H1 (cell line): ENCODE measurements around the gene MCC. TPM values are rescaled to one million over a fixed set of nuclear protein-coding genes. Genes with fewer than 3 reads are reported as not detected.

Experiments
- BRCA1 ChIP-seq: IDR thresholded peaks from 2 replicates; pipeline ENCODE4 v1.6.1; 2012; ENCODE audit warnings: low read depth, low read length, improper control_type of control experiment
- FOSL1 ChIP-seq: IDR thresholded peaks from 2 replicates; pipeline ENCODE4 v1.6.1; 2011; ENCODE audit warnings: mild to moderate bottlenecking, low read depth, low read length, moderate library complexity; ENCODE audit not compliant: insufficient read depth
- MAFK ChIP-seq: IDR thresholded peaks from 2 replicates; pipeline ENCODE4 v1.6.1; 2012; ENCODE audit warnings: low read depth, mild to moderate bottlenecking, improper control_type of control experiment, low read length
- PHF8 ChIP-seq: fragments of 200-600 bp; sonication (generic); conservative IDR thresholded peaks from 2 replicates; pipeline ENCODE4 v1.7.1; 2012; ENCODE audit warnings: low read depth, mild to moderate bottlenecking, inconsistent platforms, low read length, moderate library complexity
- RAD21 ChIP-seq, 2 experiments: IDR thresholded peaks in 1 of 2; conservative IDR thresholded peaks in 1 of 2; 2 replicates each; pipeline ENCODE4 v1.6.1; 2011; ENCODE audit warnings: low read depth in 2 of 2, low read length in 2 of 2, improper control_type of control experiment in 1 of 2, inconsistent platforms in 1 of 2, mild to moderate bottlenecking in 1 of 2, moderate library complexity in 1 of 2
- polyA plus RNA-seq, 7 experiments: library from polyadenylated mRNA; depleted of rRNA in 3 of 7; stranded (reverse) in 5 of 7; unstranded in 2 of 7; fragments of >200 nt in 5 of 7; fragments of 200-250 nt in 2 of 7; gene quantifications; 1 replicate in 5 of 7; 2 replicates in 1 of 7; 4 replicates in 1 of 7; pipeline versions ENCODE4 v1.2.1 to v1.2.3, GENCODE V29; 2011 to 2013; ENCODE audit warnings: missing spikeins in 2 of 7, mixed read lengths in 2 of 7
- total RNA-seq: library from RNA; stranded (reverse); fragmentation: NEBNext Ultra II Directional; extraction: Animal tissue kit (Norgen Biotek cat#: 25700); gene quantifications from 2 replicates; pipeline ENCODE4 v1.2.1, GENCODE V29; 2021
- TF ChIP-seq, protein P1 (sequence below): fragments of 300-600 bp; sonication (generic); IDR thresholded peaks from 2 replicates; pipeline ENCODE4 v1.7.1; 2012; ENCODE audit warnings: low read length, moderate library complexity, mild to moderate bottlenecking, inconsistent platforms; ENCODE audit not compliant: insufficient replicate concordance

The MCC gene
- total and polyA plus RNA-seq, 2 of the 8 experiments (the other 6 are each of a cell fraction or from before 2014, with no cell fraction given): 2.6 to 18.3 TPM

DNA sequence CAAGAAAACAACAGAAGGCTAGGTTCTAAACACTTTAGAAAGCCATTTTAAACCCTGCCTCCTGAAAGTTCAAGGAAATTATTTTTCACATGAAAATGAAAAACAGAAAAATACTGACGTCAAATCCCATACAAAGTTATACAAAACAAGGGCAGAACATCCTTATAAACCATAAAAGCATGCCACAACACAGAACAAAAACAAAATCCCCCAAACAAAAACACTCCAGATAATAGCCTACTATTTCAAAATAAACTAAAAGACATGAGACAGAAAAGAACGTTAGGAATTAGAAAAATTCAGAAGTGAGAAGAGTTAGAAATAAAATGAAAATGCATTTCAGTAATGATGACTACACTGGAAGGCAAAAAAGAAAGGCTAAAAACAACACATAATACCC, 338.0 kb downstream of the MCC start (continued):
- TF ChIP-seq, protein P1, sequence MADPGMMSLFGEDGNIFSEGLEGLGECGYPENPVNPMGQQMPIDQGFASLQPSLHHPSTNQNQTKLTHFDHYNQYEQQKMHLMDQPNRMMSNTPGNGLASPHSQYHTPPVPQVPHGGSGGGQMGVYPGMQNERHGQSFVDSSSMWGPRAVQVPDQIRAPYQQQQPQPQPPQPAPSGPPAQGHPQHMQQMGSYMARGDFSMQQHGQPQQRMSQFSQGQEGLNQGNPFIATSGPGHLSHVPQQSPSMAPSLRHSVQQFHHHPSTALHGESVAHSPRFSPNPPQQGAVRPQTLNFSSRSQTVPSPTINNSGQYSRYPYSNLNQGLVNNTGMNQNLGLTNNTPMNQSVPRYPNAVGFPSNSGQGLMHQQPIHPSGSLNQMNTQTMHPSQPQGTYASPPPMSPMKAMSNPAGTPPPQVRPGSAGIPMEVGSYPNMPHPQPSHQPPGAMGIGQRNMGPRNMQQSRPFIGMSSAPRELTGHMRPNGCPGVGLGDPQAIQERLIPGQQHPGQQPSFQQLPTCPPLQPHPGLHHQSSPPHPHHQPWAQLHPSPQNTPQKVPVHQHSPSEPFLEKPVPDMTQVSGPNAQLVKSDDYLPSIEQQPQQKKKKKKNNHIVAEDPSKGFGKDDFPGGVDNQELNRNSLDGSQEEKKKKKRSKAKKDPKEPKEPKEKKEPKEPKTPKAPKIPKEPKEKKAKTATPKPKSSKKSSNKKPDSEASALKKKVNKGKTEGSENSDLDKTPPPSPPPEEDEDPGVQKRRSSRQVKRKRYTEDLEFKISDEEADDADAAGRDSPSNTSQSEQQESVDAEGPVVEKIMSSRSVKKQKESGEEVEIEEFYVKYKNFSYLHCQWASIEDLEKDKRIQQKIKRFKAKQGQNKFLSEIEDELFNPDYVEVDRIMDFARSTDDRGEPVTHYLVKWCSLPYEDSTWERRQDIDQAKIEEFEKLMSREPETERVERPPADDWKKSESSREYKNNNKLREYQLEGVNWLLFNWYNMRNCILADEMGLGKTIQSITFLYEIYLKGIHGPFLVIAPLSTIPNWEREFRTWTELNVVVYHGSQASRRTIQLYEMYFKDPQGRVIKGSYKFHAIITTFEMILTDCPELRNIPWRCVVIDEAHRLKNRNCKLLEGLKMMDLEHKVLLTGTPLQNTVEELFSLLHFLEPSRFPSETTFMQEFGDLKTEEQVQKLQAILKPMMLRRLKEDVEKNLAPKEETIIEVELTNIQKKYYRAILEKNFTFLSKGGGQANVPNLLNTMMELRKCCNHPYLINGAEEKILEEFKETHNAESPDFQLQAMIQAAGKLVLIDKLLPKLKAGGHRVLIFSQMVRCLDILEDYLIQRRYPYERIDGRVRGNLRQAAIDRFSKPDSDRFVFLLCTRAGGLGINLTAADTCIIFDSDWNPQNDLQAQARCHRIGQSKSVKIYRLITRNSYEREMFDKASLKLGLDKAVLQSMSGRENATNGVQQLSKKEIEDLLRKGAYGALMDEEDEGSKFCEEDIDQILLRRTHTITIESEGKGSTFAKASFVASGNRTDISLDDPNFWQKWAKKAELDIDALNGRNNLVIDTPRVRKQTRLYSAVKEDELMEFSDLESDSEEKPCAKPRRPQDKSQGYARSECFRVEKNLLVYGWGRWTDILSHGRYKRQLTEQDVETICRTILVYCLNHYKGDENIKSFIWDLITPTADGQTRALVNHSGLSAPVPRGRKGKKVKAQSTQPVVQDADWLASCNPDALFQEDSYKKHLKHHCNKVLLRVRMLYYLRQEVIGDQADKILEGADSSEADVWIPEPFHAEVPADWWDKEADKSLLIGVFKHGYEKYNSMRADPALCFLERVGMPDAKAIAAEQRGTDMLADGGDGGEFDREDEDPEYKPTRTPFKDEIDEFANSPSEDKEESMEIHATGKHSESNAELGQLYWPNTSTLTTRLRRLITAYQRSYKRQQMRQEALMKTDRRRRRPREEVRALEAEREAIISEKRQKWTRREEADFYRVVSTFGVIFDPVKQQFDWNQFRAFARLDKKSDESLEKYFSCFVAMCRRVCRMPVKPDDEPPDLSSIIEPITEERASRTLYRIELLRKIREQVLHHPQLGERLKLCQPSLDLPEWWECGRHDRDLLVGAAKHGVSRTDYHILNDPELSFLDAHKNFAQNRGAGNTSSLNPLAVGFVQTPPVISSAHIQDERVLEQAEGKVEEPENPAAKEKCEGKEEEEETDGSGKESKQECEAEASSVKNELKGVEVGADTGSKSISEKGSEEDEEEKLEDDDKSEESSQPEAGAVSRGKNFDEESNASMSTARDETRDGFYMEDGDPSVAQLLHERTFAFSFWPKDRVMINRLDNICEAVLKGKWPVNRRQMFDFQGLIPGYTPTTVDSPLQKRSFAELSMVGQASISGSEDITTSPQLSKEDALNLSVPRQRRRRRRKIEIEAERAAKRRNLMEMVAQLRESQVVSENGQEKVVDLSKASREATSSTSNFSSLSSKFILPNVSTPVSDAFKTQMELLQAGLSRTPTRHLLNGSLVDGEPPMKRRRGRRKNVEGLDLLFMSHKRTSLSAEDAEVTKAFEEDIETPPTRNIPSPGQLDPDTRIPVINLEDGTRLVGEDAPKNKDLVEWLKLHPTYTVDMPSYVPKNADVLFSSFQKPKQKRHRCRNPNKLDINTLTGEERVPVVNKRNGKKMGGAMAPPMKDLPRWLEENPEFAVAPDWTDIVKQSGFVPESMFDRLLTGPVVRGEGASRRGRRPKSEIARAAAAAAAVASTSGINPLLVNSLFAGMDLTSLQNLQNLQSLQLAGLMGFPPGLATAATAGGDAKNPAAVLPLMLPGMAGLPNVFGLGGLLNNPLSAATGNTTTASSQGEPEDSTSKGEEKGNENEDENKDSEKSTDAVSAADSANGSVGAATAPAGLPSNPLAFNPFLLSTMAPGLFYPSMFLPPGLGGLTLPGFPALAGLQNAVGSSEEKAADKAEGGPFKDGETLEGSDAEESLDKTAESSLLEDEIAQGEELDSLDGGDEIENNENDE: no peak
- no peak for TF ChIP-seq FOSL1
- TF ChIP-seq PHF8: no peak
- TF ChIP-seq MAFK: no peak
- TF ChIP-seq RAD21 (IDR thresholded peaks at IDR 0.05 in 1 of 2, conservative IDR thresholded peaks at IDR 0.05 in 1 of 2; ENCODE audit: low read depth in 2 of 2, low read length in 2 of 2): no peak
- TF ChIP-seq BRCA1: no peak
